22Rv1 (cell line): Measurements from ENCODE around the gene MGAT3.

ENCODE experiments used
- CTCF ChIP-seq: fragments of 450-650 bp; IDR thresholded peaks from 2 replicates; pipeline ENCODE4 v1.5.1; 2017; ENCODE audit warnings: mild to moderate bottlenecking
- ZFX ChIP-seq: fragments of 450-650 bp; IDR thresholded peaks from 2 replicates; pipeline ENCODE4 v1.6.1; 2017; ENCODE audit warnings: antibody characterized with exemption, borderline replicate concordance

DNA sequence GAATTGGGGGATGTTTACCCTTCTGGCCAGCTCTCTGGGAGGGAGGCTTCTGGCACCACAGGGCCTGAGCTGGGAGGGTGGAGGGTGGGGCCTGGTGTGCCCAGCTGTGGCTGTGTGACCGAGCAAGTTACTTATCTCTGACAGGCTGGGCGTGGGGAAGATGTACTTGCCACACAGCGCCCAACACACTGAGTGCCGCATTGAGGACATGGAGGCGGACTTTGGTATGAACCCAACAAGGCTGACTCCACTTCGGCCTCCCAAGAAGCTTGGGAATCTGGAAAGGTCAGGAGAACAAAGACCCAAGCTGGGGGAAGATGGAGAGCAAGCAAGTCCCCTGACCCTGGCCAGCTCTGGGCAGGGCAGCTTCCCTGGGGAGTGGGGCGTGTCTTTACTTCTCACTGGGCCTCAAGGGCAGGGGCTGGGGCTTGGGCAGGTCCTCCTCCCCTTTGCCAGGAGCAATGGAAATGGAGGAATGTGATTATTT, 2.4 kb upstream of the MGAT3 start:
- TF ChIP-seq CTCF (no peak), ZFX (no peak)
